Upper lobe of left lung (tissue), 4 donors: ENCODE results near the gene FNDC7.
"Not testable (repeated sequence)": the region's sequence is repeated elsewhere in the genome, so short reads cannot be mapped to it uniquely, and the experiment has no call there.

Experiments used
- CTCF ChIP-seq, 6 experiments: fragments of 450-650 bp in 4 of 6; fragments of 200-600 bp in 2 of 6; sonication (generic) in 2 of 6; IDR thresholded peaks; one replicate each; pipeline ENCODE4 v1.5.1; 2016 to 2019; ENCODE audit warnings: antibody characterized with exemption in 6 of 6
- POLR2A ChIP-seq, 4 donors: fragments of 450-650 bp; IDR thresholded peaks; one replicate each; pipeline ENCODE4 v1.5.1; 2016 to 2017; ENCODE audit warnings: antibody characterized with exemption in 4 of 4, mild to moderate bottlenecking in 2 of 4

GRCh38 chr1:108667422-108667821 is 45.3 kb upstream of the FNDC7 start:
- TF ChIP-seq CTCF, POLR2A (IDR thresholded peaks at IDR 0.05): not testable (repeated sequence)
